B cell (primary cell): ENCODE results near the gene TOMM40. TPM values are rescaled to one million over a fixed set of nuclear protein-coding genes. Genes with fewer than 3 reads are reported as not detected.
A peak's percentile ranks its signal among the peaks of the same experiment; 100 is the strongest.

Experiments used
- ATAC-seq: fragments of 200-7000 bp; cut with Tn5 transposase; one replicate; pipeline ENCODE4 v1.10.0; 2021; ENCODE audit warnings: low read depth, mild to moderate bottlenecking, moderate number of reproducible peaks, moderate library complexity
- CTCF ChIA-PET: fragments of 350-600 bp; sonication (Branson Sonifier 250); formaldehyde crosslinking; loops from one replicate; lab custom pipeline; 2021; ENCODE audit warnings: antibody characterized with exemption, inconsistent platforms; lab: Charles Lee
- POLR2A ChIA-PET: fragments of 350-600 bp; sonication (Branson Sonifier 250); formaldehyde crosslinking; loops from one replicate; lab custom pipeline; 2021; ENCODE audit warnings: antibody characterized with exemption; lab: Charles Lee
- DNase-seq: peaks from one replicate; pipeline ENCODE4 v3.0.0; 2013
- H2AFZ ChIP-seq: 2 replicates; pipeline ENCODE4 v1.6.1; 2012; ENCODE audit warnings: mild to moderate bottlenecking, low read depth, low read length; ENCODE audit not compliant: insufficient read depth, poor library complexity, severe bottlenecking
- H3K27ac ChIP-seq, 2 donors: 1 replicate in 1 of 2; 2 replicates in 1 of 2; pipeline ENCODE4 v1.5.1; 2012 to 2013; ENCODE audit warnings: low read length in 2 of 2, mild to moderate bottlenecking in 2 of 2, moderate library complexity in 1 of 2
- H3K27me3 ChIP-seq, 4 experiments: fragments of 200-600 bp in 1 of 4; sonication (generic) in 1 of 4; replicated peaks in 1 of 4; 1 replicate in 2 of 4; 2 replicates in 2 of 4; pipeline versions ENCODE4 v1.6.1 to v1.7.0; 2013 to 2016; ENCODE audit warnings: low read length in 3 of 4, mild to moderate bottlenecking in 2 of 4, mixed read lengths in 1 of 4, moderate library complexity in 1 of 4; ENCODE audit not compliant: insufficient read depth in 4 of 4, control insufficient read depth in 3 of 4; ENCODE audit errors: control extremely low read depth in 1 of 4
- H3K36me3 ChIP-seq, 2 experiments: replicated peaks in 1 of 2; 1 replicate in 1 of 2; 2 replicates in 1 of 2; pipeline versions ENCODE4 v1.6.1 to v1.7.1; 2013; ENCODE audit warnings: low read length in 1 of 2; ENCODE audit not compliant: insufficient read depth in 2 of 2, control insufficient read depth in 1 of 2; ENCODE audit errors: control extremely low read depth in 1 of 2, extremely low read depth in 1 of 2
- H3K4me1 ChIP-seq, 2 donors: fragments of 200-600 bp in 1 of 2; sonication (generic) in 1 of 2; 1 replicate in 1 of 2; 2 replicates in 1 of 2; pipeline versions ENCODE4 v1.5.1 to v1.6.1; 2013 to 2017; ENCODE audit warnings: low read length in 2 of 2; ENCODE audit not compliant: control insufficient read depth in 2 of 2, insufficient read depth in 2 of 2
- H3K4me2 ChIP-seq: replicated peaks from 2 replicates; pipeline ENCODE3; 2012; ENCODE audit warnings: mild to moderate bottlenecking, low read depth, low read length; ENCODE audit not compliant: poor library complexity, severe bottlenecking
- H3K4me3 ChIP-seq, 5 experiments: fragments of 200-600 bp in 1 of 5; sonication (generic) in 1 of 5; 1 replicate in 3 of 5; 2 replicates in 2 of 5; pipeline versions ENCODE4 v1.5.1 to v1.7.0; 2011 to 2016; ENCODE audit warnings: low read length in 4 of 5, mild to moderate bottlenecking in 4 of 5, low read depth in 2 of 5, control low read depth in 1 of 5, moderate library complexity in 1 of 5; ENCODE audit not compliant: insufficient read depth in 1 of 5; ENCODE audit errors: control extremely low read depth in 1 of 5, extremely low read depth in 1 of 5
- H3K79me2 ChIP-seq: fragments of 200-600 bp; sonication (generic); one replicate; pipeline ENCODE4 v1.6.0; 2016; ENCODE audit warnings: low read length; ENCODE audit not compliant: control insufficient read depth, insufficient read depth
- H3K9ac ChIP-seq: fragments of 200-600 bp; sonication (generic); 2 replicates; pipeline ENCODE4 v1.6.1; 2017; ENCODE audit warnings: mild to moderate bottlenecking, low read length, moderate library complexity
- H3K9me3 ChIP-seq, 3 donors: one replicate each; pipeline versions ENCODE4 v1.6.1 to v1.7.1; 2013; ENCODE audit warnings: low read length in 2 of 3; ENCODE audit not compliant: control insufficient read depth in 2 of 3, insufficient read depth in 1 of 3; ENCODE audit errors: control extremely low read depth in 1 of 3
- H4K20me1 ChIP-seq: 2 replicates; pipeline ENCODE4 v1.6.0; 2012; ENCODE audit warnings: mild to moderate bottlenecking, low read length; ENCODE audit not compliant: insufficient read depth, control insufficient read depth, poor library complexity, severe bottlenecking
- H3K27ac Mint-ChIP-seq: one replicate; pipeline ENCODE4 v1.8.0; 2021; ENCODE audit warnings: mixed read lengths
- H3K27me3 Mint-ChIP-seq: one replicate; pipeline ENCODE4 v1.8.0; 2021; ENCODE audit warnings: mixed read lengths
- H3K4me1 Mint-ChIP-seq: one replicate; pipeline ENCODE4 v1.8.0; 2021; ENCODE audit warnings: mixed read lengths
- H3K4me3 Mint-ChIP-seq: one replicate; pipeline ENCODE4 v1.8.0; 2021; ENCODE audit warnings: mixed read lengths
- H3K9me3 Mint-ChIP-seq: one replicate; pipeline ENCODE4 v1.8.0; 2022; ENCODE audit warnings: mixed read lengths; ENCODE audit not compliant: insufficient read depth
- EZH2 ChIP-seq: IDR thresholded peaks from 2 replicates; pipeline ENCODE4 v1.6.1; 2012; ENCODE audit warnings: borderline replicate concordance, low read depth, mild to moderate bottlenecking, moderate library complexity, low read length; ENCODE audit not compliant: insufficient read depth, poor library complexity, severe bottlenecking
- WGBS: methylation state at CpG from one replicate; pipeline ENCODE4 v1.1.5; 2013; ENCODE audit warnings: missing lambda C conversion rate; ENCODE audit not compliant: insufficient coverage; 5-methylcytosine and 5-hydroxymethylcytosine counted together
- intact Hi-C: fragments of 100-400 bp; cut with micrococcal nuclease; formaldehyde crosslinking; loops from one replicate; pipeline ENCODE4 v1.10.0; 2022
- polyA plus RNA-seq: library from polyadenylated mRNA; depleted of rRNA; stranded (reverse); fragments of >200 nt; gene quantifications from 2 replicates; pipeline ENCODE4 v1.2.3, GENCODE V29; 2012
- total RNA-seq, 2 donors: library from RNA; stranded (reverse); fragments of 120-200 nt in 1 of 2; gene quantifications; 1 replicate in 1 of 2; 2 replicates in 1 of 2; pipeline versions ENCODE4 v1.2.3 to v1.2.4, GENCODE V29; 2013 to 2022
- TF ChIP-seq, protein P1 (sequence below): fragments of 200-600 bp; IDR thresholded peaks from one replicate; pipeline ENCODE4 v1.8.0; 2022; ENCODE audit warnings: antibody characterized with exemption, mild to moderate bottlenecking

The TOMM40 gene
- total and polyA plus RNA-seq, 2 donors (not counting 1 experiment from before 2014, with no cell fraction given), result 30.9 to 31.1 TPM

DNA sequence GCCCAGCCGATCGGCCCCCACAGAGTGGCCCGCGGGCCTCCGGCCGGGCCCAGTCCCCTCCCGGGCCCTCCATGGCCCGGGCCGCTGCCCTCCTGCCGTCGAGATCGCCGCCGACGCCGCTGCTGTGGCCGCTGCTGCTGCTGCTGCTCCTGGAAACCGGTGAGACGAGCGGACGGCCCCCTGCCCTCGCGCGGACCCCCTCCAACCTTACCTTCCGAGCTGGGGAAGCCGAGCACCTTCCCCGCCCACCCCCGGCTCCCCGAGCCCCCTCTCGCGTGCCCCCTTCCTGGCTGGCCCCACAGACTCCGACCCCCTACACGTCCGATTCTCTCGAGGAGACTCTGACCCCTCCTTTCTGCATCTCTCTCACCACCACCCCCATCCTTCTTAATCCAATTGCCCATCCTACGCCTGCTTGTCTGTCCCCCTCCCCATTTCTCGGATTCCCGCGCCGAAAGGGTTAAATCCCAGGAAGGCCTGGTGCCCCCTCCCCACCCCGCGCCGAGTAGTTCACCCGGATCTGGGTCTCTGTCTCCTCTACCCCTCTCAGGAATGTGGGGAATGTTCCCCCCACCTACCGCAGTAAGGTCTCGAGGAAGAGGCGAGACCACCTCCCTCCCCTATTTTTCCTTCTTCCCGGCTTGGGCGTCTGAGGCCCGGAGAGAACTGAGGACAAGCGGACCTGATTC lies 44.5 kb upstream of the TOMM40 start:
- Histone ChIP-seq H3K27me3 (peaks cover 0 to 45% (median 19%) of the 10 kb centered on the region in 4 experiments), H3K9me3 (peaks cover 0 to 22% (median 0%) of the 10 kb centered on the region in 3 donors), H3K4me1 (peaks cover 35% of the 10 kb centered on the region in 2 donors), H3K4me3 (peak overlapping the region; percentile 11 to 64 (median 47)), H3K36me3 (no peaks in the 10 kb centered on the region), H3K4me2 (peak overlapping the region; percentile 90), H3K27ac (no peak overlapping the region), H3K79me2 (no peaks in the 10 kb centered on the region), H3K9ac (peak overlapping the region; percentile 62), H2AFZ (peak overlapping the region; percentile 62), H4K20me1 (no peaks in the 10 kb centered on the region)
- ATAC-seq, result no peak
- H3K9me3 Mint-ChIP-seq, result peaks cover 3% of the 10 kb centered on the region
- DNase-seq, result peak; percentile 32
- intact Hi-C loops, result loop anchor here (10.0 kb wide), 3 partner anchors 72 to 192 kb away; partner anchors contain the start of gene CBLC
- ChIA-PET CTCF (interaction anchor here (1.1 to 1.4 kb wide), 2 partner anchors 76 to 123 kb away, joined by 3 to 7 read pairs; no protein-coding TSS in a partner anchor), POLR2A (interaction anchor here (0.7 kb wide), 1 partner anchor 18 kb away, joined by 3 read pairs; no protein-coding TSS in a partner anchor)
- H3K27me3 Mint-ChIP-seq, result peaks cover 42% of the 10 kb centered on the region
- H3K27ac Mint-ChIP-seq, result peak overlapping the region; percentile 20
- H3K4me3 Mint-ChIP-seq, result peak overlapping the region; percentile 83
- peaks cover 22% of the 10 kb centered on the region for H3K4me1 Mint-ChIP-seq
- TF ChIP-seq, protein P1, sequence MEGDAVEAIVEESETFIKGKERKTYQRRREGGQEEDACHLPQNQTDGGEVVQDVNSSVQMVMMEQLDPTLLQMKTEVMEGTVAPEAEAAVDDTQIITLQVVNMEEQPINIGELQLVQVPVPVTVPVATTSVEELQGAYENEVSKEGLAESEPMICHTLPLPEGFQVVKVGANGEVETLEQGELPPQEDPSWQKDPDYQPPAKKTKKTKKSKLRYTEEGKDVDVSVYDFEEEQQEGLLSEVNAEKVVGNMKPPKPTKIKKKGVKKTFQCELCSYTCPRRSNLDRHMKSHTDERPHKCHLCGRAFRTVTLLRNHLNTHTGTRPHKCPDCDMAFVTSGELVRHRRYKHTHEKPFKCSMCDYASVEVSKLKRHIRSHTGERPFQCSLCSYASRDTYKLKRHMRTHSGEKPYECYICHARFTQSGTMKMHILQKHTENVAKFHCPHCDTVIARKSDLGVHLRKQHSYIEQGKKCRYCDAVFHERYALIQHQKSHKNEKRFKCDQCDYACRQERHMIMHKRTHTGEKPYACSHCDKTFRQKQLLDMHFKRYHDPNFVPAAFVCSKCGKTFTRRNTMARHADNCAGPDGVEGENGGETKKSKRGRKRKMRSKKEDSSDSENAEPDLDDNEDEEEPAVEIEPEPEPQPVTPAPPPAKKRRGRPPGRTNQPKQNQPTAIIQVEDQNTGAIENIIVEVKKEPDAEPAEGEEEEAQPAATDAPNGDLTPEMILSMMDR, result no peak
- TF ChIP-seq EZH2, result peak; percentile 23
- 2% methylated on average over 28 of the region's 51 CpGs for WGBS
